Colonic mucosa (tissue), 4 donors: Measurements from ENCODE around the gene TRIM15. TPM values are rescaled to one million over a fixed set of nuclear protein-coding genes. Genes with fewer than 3 reads are reported as not detected.

Experiments used
- DNase-seq: peaks from one replicate; pipeline ENCODE4 v3.0.0-alpha.2; 2020
- H3K27ac ChIP-seq: fragments of 200-600 bp; one replicate; pipeline ENCODE4 v1.8.0; 2021
- H3K27me3 ChIP-seq: fragments of 200-600 bp; one replicate; pipeline ENCODE4 v1.8.0; 2021
- H3K36me3 ChIP-seq: fragments of 200-600 bp; one replicate; pipeline ENCODE4 v1.8.0; 2021
- H3K4me1 ChIP-seq: fragments of 200-600 bp; one replicate; pipeline ENCODE4 v1.8.0; 2021; ENCODE audit warnings: mild to moderate bottlenecking
- H3K4me3 ChIP-seq: fragments of 200-600 bp; one replicate; pipeline ENCODE4 v1.8.0; 2021
- H3K9ac ChIP-seq, 2 donors: one replicate each; pipeline ENCODE4 v1.7.0; 2013; ENCODE audit warnings: control low read depth in 2 of 2, low read depth in 2 of 2, low read length in 2 of 2
- H3K9me3 ChIP-seq: fragments of 200-600 bp; one replicate; pipeline ENCODE4 v1.8.0; 2021
- CTCF ChIP-seq: fragments of 200-600 bp; IDR thresholded peaks from one replicate; pipeline ENCODE4 v1.8.0; 2022; ENCODE audit warnings: antibody characterized with exemption, mild to moderate bottlenecking
- intact Hi-C: fragments of 100-400 bp; cut with DNase I; formaldehyde crosslinking; loops from one replicate; pipeline ENCODE4 v1.14.1; 2022
- total RNA-seq, 2 donors: library from RNA; stranded (reverse); fragmentation: NEBNext Ultra II Directional in 1 of 2; extraction: Animal tissue kit (Norgen Biotek cat#: 25700) in 1 of 2; gene quantifications; one replicate each; pipeline ENCODE4 v1.2.1, GENCODE V29; 2021
- donor health status: healthy.
- donor health status: DM: no; HTN: no; CAD: no.
- donor health status: DM: no; HTN: no; CAD: no.

The TRIM15 gene
- total RNA-seq, 2 donors from 2014 or later, result 26.8 to 47.3 TPM

GRCh38 chr6:30122515-30122914, 40.8 kb upstream of the TRIM15 start:
- intact Hi-C loops, result no loop called here
- Histone ChIP-seq H3K9me3 (no peaks in the 10 kb centered on the region), H3K27me3 (no peaks in the 10 kb centered on the region), H3K4me1 (no peaks in the 10 kb centered on the region), H3K4me3 (no peak overlapping the region), H3K27ac (peak overlapping the region; percentile 77), H3K36me3 (no peaks in the 10 kb centered on the region), H3K9ac (peak overlapping the region in 1 of 2 donors; percentile 34)
- DNase-seq, result peak; percentile 70
- no peak for TF ChIP-seq CTCF

- Histone ChIP-seq H3K36me3 (no peaks in the 10 kb centered on the region), H3K9me3 (no peaks in the 10 kb centered on the region), H3K27ac (no peak overlapping the region), H3K9ac (no peak overlapping the region), H3K4me1 (peaks cover 6% of the 10 kb centered on the region), H3K27me3 (no peaks in the 10 kb centered on the region), H3K4me3 (no peak overlapping the region)
- peak; percentile 19 for DNase-seq
- no peak for TF ChIP-seq CTCF
- intact Hi-C loops, result no loop called here
These were observed 35.9 kb upstream of the TRIM15 start for GRCh38 chr6:30127238-30128093.

- H3K4me3 ChIP-seq, result no peak overlapping the region
- no peak for TF ChIP-seq CTCF
- no peaks in the 10 kb centered on the region for H3K9me3 ChIP-seq
- peak overlapping the region in 1 of 2 donors; percentile 35 for H3K9ac ChIP-seq
- peak overlapping the region; percentile 84 for H3K27ac ChIP-seq
- no peaks in the 10 kb centered on the region for H3K27me3 ChIP-seq
- peak; percentile 58 for DNase-seq
- intact Hi-C loops, result loop anchor here (2.0 kb wide), 1 partner anchor 25 kb away; no protein-coding TSS in a partner anchor
- no peaks in the 10 kb centered on the region for H3K36me3 ChIP-seq
- H3K4me1 ChIP-seq, result peaks cover 6% of the 10 kb centered on the region
These were observed 33.8 kb upstream of the TRIM15 start for GRCh38 chr6:30129265-30130178.

- Histone ChIP-seq H3K27ac (peak overlapping the region; percentile 84), H3K9ac (peak overlapping the region in 1 of 2 donors; percentile 72), H3K4me1 (peaks cover 6% of the 10 kb centered on the region), H3K27me3 (no peaks in the 10 kb centered on the region), H3K4me3 (no peak overlapping the region), H3K9me3 (no peaks in the 10 kb centered on the region), H3K36me3 (no peaks in the 10 kb centered on the region)
- TF ChIP-seq CTCF, result no peak
- DNase-seq, result no peak
- intact Hi-C loops, result loop anchor here (2.0 kb wide), 1 partner anchor 25 kb away; no protein-coding TSS in a partner anchor
These were observed 33.1 kb upstream of the TRIM15 start for GRCh38 chr6:30130179-30130679.
